ENCODE measurements around the gene U2AF2. TPM values are rescaled to one million over a fixed set of nuclear protein-coding genes. Genes with fewer than 3 reads are reported as not detected.

U2AF2 gene
- total RNA-seq, 1 experiment from 2014 or later = 321 TPM

GRCh38 chr19:55652311-55653128, 2.3 kb upstream of the U2AF2 start:
- no peak overlapping the region for H3K4ac ChIP-seq (ENCODE audit: low read depth, low read length)
- WGBS (ENCODE audit: extremely low coverage, insufficient read length, low lambda C conversion rate) = no CpG with 5 or more reads among the region's 71 CpGs
- no peak overlapping the region for H3K27ac ChIP-seq (ENCODE audit: insufficient read length, low read depth, low read length)
- no peak overlapping the region for H3K9ac ChIP-seq (ENCODE audit: extremely low read depth, insufficient read length, low read length)
- Mint-ChIP-seq H3K27ac (peak overlapping the region in 2 of 3 experiments; percentile 59 to 89; a peak in 3 of 7 replicates), H3K36me3 (ENCODE audit: insufficient read depth in 1 of 3, low read depth in 3 of 3) (peaks cover 6 to 49% (median 31%) of the 10 kb centered on the region in 3 experiments; a peak in 6 of 7 replicates), H3K4me3 (peak overlapping the region; percentile 41 to 93), H3K27me3 (ENCODE audit: low read depth) (no peaks in the 10 kb centered on the region; the same call in 1 of the 2 replicates), H3K4me1 (peaks cover 26 to 28% of the 10 kb centered on the region in 2 experiments), H3K9me3 (peaks cover 0 to 3% of the 10 kb centered on the region in 2 experiments; a peak in 3 of 5 replicates)
- no peaks in the 10 kb centered on the region for H3K79me1 ChIP-seq (ENCODE audit: insufficient read depth, low read depth, low read length, poor library complexity, severe bottlenecking)
- no peak overlapping the region for H2BK120ac ChIP-seq (ENCODE audit: low read depth, low read length, poor library complexity, severe bottlenecking)
- no peak overlapping the region for H4K8ac ChIP-seq (replicated peaks; ENCODE audit: insufficient read length, low read depth, low read length)
- no peak overlapping the region for H4K5ac ChIP-seq (ENCODE audit: insufficient read length, low read depth, low read length)
- peak; percentile 83 for DNase-seq
- H3K4me1 ChIP-seq (ENCODE audit: insufficient read depth, low read length) = peaks cover 5% of the 10 kb centered on the region; the same call in 1 of the 2 replicates
- no peak overlapping the region for H2BK20ac ChIP-seq (ENCODE audit: low read depth, low read length, poor library complexity, severe bottlenecking)
- peaks cover 5% of the 10 kb centered on the region for H4K20me1 ChIP-seq (ENCODE audit: control insufficient read depth, insufficient read depth, insufficient read length)
- H3K4me2 ChIP-seq (ENCODE audit: insufficient read depth, insufficient read length, low read length) = no peak overlapping the region
- H2BK15ac ChIP-seq (ENCODE audit: low read depth, low read length) = no peak overlapping the region
- no peak overlapping the region for H2AK5ac ChIP-seq (ENCODE audit: insufficient read length, low read length)
- H2AFZ ChIP-seq (ENCODE audit: low read length) = no peak overlapping the region
- no peak overlapping the region for H4K91ac ChIP-seq (ENCODE audit: insufficient read length, low read depth, low read length)
- H3K56ac ChIP-seq (ENCODE audit: insufficient read length, low read depth, low read length) = no peak overlapping the region
- H2BK12ac ChIP-seq (ENCODE audit: insufficient read length, low read depth, low read length) = no peak overlapping the region
- TF ChIP-seq, protein P1, sequence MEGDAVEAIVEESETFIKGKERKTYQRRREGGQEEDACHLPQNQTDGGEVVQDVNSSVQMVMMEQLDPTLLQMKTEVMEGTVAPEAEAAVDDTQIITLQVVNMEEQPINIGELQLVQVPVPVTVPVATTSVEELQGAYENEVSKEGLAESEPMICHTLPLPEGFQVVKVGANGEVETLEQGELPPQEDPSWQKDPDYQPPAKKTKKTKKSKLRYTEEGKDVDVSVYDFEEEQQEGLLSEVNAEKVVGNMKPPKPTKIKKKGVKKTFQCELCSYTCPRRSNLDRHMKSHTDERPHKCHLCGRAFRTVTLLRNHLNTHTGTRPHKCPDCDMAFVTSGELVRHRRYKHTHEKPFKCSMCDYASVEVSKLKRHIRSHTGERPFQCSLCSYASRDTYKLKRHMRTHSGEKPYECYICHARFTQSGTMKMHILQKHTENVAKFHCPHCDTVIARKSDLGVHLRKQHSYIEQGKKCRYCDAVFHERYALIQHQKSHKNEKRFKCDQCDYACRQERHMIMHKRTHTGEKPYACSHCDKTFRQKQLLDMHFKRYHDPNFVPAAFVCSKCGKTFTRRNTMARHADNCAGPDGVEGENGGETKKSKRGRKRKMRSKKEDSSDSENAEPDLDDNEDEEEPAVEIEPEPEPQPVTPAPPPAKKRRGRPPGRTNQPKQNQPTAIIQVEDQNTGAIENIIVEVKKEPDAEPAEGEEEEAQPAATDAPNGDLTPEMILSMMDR (conservative IDR thresholded peaks at IDR 0.05) = no peak
- H2BK5ac ChIP-seq (ENCODE audit: insufficient read length, low read length) = no peak overlapping the region
- no peak overlapping the region for H3K14ac ChIP-seq (ENCODE audit: insufficient read depth, low read length)
- no peaks in the 10 kb centered on the region for H3K9me3 ChIP-seq (ENCODE audit: control insufficient read depth, low read depth, low read length)
- H3K27me3 ChIP-seq (ENCODE audit: insufficient read depth, low read length) = no peaks in the 10 kb centered on the region
- no peak overlapping the region for H3K18ac ChIP-seq (ENCODE audit: insufficient read length, low read depth, low read length)
- no peak overlapping the region for H3T11ph ChIP-seq (ENCODE audit: low read length)
- H3K23ac ChIP-seq (ENCODE audit: insufficient read length, low read depth, low read length) = no peak overlapping the region
- peaks cover 31% of the 10 kb centered on the region for H3K23me2 ChIP-seq (ENCODE audit: insufficient read length, low read depth, low read length, poor library complexity, severe bottlenecking)
- H3K79me2 ChIP-seq (ENCODE audit: insufficient read depth, low read length) = peaks cover 20% of the 10 kb centered on the region
